ENCODE data around the gene STYXL1.

- TF ChIP-seq CTCF (conservative IDR thresholded peaks at IDR 0.05; ENCODE audit: low read depth, low read length) (no peak), EZH2phosphoT487 (IDR thresholded peaks at IDR 0.05; ENCODE audit: borderline replicate concordance, low read length) (no peak), EZH2 (IDR thresholded peaks at IDR 0.05; ENCODE audit: low read length, unreplicated experiment) (no peak)
These were observed 79.2 kb downstream of the STYXL1 start for GRCh38 chr7:75968561-75969001.

Data from PC-3 (cell line).